Endothelial cell of umbilical vein (primary cell): ENCODE data around the gene PTCHD1.

ENCODE experiments used
- EZH2 ChIP-seq: IDR thresholded peaks from 2 replicates; pipeline ENCODE4 v1.6.1; 2012; ENCODE audit warnings: borderline replicate concordance, low read depth, mild to moderate bottlenecking, moderate library complexity, low read length, inconsistent platforms; ENCODE audit not compliant: severe bottlenecking
- FOS ChIP-seq: IDR thresholded peaks from 2 replicates; pipeline ENCODE4 v1.6.1; 2011; ENCODE audit warnings: mild to moderate bottlenecking, low read length, moderate library complexity, borderline replicate concordance; ENCODE audit not compliant: insufficient read depth
- JUN ChIP-seq: IDR thresholded peaks from 2 replicates; pipeline ENCODE4 v1.6.1; 2011; ENCODE audit warnings: borderline replicate concordance, low read depth; ENCODE audit not compliant: insufficient read length, insufficient read depth
- POLR2A ChIP-seq: IDR thresholded peaks from 2 replicates; pipeline ENCODE4 v1.6.1; 2012; ENCODE audit warnings: low read depth, mild to moderate bottlenecking, control low read depth, low read length
- POLR2AphosphoS5 ChIP-seq: IDR thresholded peaks from 2 replicates; pipeline ENCODE4 v1.6.1; 2012; ENCODE audit warnings: low read depth, mild to moderate bottlenecking, control low read depth, low read length, moderate library complexity; ENCODE audit not compliant: insufficient read depth
- TF ChIP-seq, protein P1 (sequence below), 2 donors: IDR thresholded peaks; 1 replicate in 1 of 2; 2 replicates in 1 of 2; pipeline ENCODE4 v1.5.1; 2011; ENCODE audit warnings: low read length in 2 of 2, mild to moderate bottlenecking in 2 of 2, moderate library complexity in 2 of 2, control low read depth in 1 of 2, inconsistent platforms in 1 of 2, low read depth in 1 of 2; ENCODE audit not compliant: insufficient read depth in 1 of 2; ENCODE audit errors: extremely low read depth in 1 of 2
- TF ChIP-seq, protein P2 (sequence below): IDR thresholded peaks from 2 replicates; pipeline ENCODE4 v1.6.1; 2011; ENCODE audit not compliant: insufficient read depth, insufficient read length

DNA sequence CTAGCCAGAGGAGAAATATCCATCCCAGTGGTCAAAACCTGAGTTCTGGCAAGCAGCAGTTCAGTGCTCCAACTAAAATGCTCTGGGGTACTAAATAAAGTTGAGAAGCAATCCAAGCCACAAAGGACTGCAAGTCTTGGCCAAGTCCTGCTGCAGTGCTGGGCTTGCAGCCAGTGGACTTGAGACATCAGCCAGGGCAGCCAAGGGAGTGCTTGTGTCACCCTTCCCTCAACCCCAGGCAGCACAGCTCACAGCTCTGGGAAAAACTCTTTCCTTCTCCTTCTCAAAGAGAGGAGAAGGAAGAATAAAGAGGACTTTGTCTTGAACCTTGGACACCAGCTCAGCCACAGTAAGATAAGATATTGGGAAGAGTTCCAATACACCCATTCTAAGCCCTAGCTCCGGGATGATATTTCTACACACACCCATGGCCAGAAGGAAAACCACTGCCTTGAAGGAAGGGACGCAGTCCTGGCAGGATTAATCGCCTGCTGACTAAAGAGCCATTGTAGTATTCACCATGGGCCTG is 99.8 kb downstream of the PTCHD1 start:
- TF ChIP-seq, protein P1, sequence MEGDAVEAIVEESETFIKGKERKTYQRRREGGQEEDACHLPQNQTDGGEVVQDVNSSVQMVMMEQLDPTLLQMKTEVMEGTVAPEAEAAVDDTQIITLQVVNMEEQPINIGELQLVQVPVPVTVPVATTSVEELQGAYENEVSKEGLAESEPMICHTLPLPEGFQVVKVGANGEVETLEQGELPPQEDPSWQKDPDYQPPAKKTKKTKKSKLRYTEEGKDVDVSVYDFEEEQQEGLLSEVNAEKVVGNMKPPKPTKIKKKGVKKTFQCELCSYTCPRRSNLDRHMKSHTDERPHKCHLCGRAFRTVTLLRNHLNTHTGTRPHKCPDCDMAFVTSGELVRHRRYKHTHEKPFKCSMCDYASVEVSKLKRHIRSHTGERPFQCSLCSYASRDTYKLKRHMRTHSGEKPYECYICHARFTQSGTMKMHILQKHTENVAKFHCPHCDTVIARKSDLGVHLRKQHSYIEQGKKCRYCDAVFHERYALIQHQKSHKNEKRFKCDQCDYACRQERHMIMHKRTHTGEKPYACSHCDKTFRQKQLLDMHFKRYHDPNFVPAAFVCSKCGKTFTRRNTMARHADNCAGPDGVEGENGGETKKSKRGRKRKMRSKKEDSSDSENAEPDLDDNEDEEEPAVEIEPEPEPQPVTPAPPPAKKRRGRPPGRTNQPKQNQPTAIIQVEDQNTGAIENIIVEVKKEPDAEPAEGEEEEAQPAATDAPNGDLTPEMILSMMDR (IDR thresholded peaks at IDR 0.05; ENCODE audit: extremely low read depth in 1 of 2, insufficient read depth in 1 of 2, low read depth in 1 of 2, low read length in 2 of 2) = no peak
- TF ChIP-seq, protein P2, sequence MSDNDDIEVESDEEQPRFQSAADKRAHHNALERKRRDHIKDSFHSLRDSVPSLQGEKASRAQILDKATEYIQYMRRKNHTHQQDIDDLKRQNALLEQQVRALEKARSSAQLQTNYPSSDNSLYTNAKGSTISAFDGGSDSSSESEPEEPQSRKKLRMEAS = no peak
- TF ChIP-seq POLR2A = no peak
- no peak for TF ChIP-seq POLR2AphosphoS5
- no peak for TF ChIP-seq EZH2
- no peak for TF ChIP-seq FOS
- no peak for TF ChIP-seq JUN
